Fibroblast of lung (primary cell): ENCODE data around the gene SLC8A2. TPM values are rescaled to one million over a fixed set of nuclear protein-coding genes. Genes with fewer than 3 reads are reported as not detected.

Experiments
- DNase-seq, 2 donors: peaks; one replicate each; pipeline versions ENCODE4 v3.0.0 to v3.0.0-alpha.2; 2010; ENCODE audit warnings: low read depth in 2 of 2
- H2AFZ ChIP-seq: 2 replicates; pipeline ENCODE4 v1.5.1; 2012; ENCODE audit warnings: low read length, control low read depth, inconsistent platforms
- H3K27ac ChIP-seq: 2 replicates; pipeline ENCODE4 v1.5.1; 2011; ENCODE audit warnings: low read length, control low read depth; ENCODE audit not compliant: insufficient read depth
- H3K27me3 ChIP-seq: 2 replicates; pipeline ENCODE4 v1.5.1; 2011; ENCODE audit warnings: mild to moderate bottlenecking, low read length; ENCODE audit not compliant: control insufficient read depth, insufficient read depth
- H3K36me3 ChIP-seq: 2 replicates; pipeline ENCODE4 v1.5.1; 2011; ENCODE audit warnings: low read length; ENCODE audit not compliant: control insufficient read depth, insufficient read depth
- H3K4me1 ChIP-seq: 2 replicates; pipeline ENCODE4 v1.5.1; 2011; ENCODE audit warnings: low read length; ENCODE audit not compliant: control insufficient read depth, insufficient read depth; ENCODE audit errors: extremely low read depth
- H3K4me2 ChIP-seq: 2 replicates; pipeline ENCODE4 v1.5.1; 2011; ENCODE audit warnings: low read length, control low read depth; ENCODE audit not compliant: insufficient read depth; ENCODE audit errors: extremely low read depth
- H3K4me3 ChIP-seq, 4 experiments: fragments of 200-600 bp in 1 of 4; sonication (generic) in 1 of 4; replicated peaks in 1 of 4; 2 replicates each; pipeline ENCODE4 v1.5.1; 2011 to 2016; ENCODE audit warnings: low read length in 4 of 4, low read depth in 3 of 4, mild to moderate bottlenecking in 3 of 4, control low read depth in 2 of 4, inconsistent platforms in 1 of 4, mixed read lengths in 1 of 4; ENCODE audit not compliant: insufficient read depth in 1 of 4; ENCODE audit errors: control extremely low read depth in 1 of 4
- H3K79me2 ChIP-seq: 2 replicates; pipeline ENCODE4 v1.5.1; 2012; ENCODE audit warnings: mild to moderate bottlenecking, low read length, inconsistent platforms; ENCODE audit not compliant: control insufficient read depth, insufficient read depth
- H3K9ac ChIP-seq: 2 replicates; pipeline ENCODE4 v1.5.1; 2011; ENCODE audit warnings: mild to moderate bottlenecking, low read length, control low read depth; ENCODE audit not compliant: insufficient read depth
- H3K9me3 ChIP-seq: 2 replicates; pipeline ENCODE4 v1.5.1; 2012; ENCODE audit warnings: low read depth, low read length; ENCODE audit not compliant: control insufficient read depth, insufficient read depth
- H4K20me1 ChIP-seq: 2 replicates; pipeline ENCODE4 v1.5.1; 2011; ENCODE audit warnings: low read length; ENCODE audit not compliant: control insufficient read depth, insufficient read depth; ENCODE audit errors: extremely low read depth
- CTCF ChIP-seq, 2 donors: IDR thresholded peaks in 1 of 2; conservative IDR thresholded peaks in 1 of 2; 1 replicate in 1 of 2; 2 replicates in 1 of 2; pipeline ENCODE4 v1.5.1; 2011 to 2012; ENCODE audit warnings: low read length in 2 of 2, control low read depth in 1 of 2, inconsistent platforms in 1 of 2, low read depth in 1 of 2, mild to moderate bottlenecking in 1 of 2
- EZH2 ChIP-seq: IDR thresholded peaks from 2 replicates; pipeline ENCODE4 v1.5.1; 2012; ENCODE audit warnings: low read length, control low read depth, mild to moderate bottlenecking; ENCODE audit errors: missing control alignments
- polyA plus RNA-seq, 2 donors: library from polyadenylated mRNA; depleted of rRNA in 1 of 2; stranded (reverse) in 1 of 2; unstranded in 1 of 2; fragments of >200 nt; gene quantifications; 2 replicates each; pipeline ENCODE4 v1.2.1, GENCODE V29; 2011 to 2012; ENCODE audit warnings: missing spikeins in 1 of 2
- total RNA-seq: library from RNA; depleted of rRNA; stranded (reverse); fragments of >200 nt; gene quantifications from 2 replicates; pipeline ENCODE4 v1.2.1, GENCODE V29; 2014

SLC8A2 gene
- total and polyA plus RNA-seq, 2 donors (not counting 1 experiment from before 2014, with no cell fraction given), result under 0.01 TPM; not detected in 1

GRCh38 chr19:47404334-47405196 is 67.1 kb downstream of the SLC8A2 start:
- no peak overlapping the region for H3K4me2 ChIP-seq
- H3K27me3 ChIP-seq, result no peaks in the 10 kb centered on the region
- H3K4me1 ChIP-seq, result no peaks in the 10 kb centered on the region
- H3K36me3 ChIP-seq, result no peaks in the 10 kb centered on the region
- no peak overlapping the region for H3K4me3 ChIP-seq
- H3K9me3 ChIP-seq, result no peaks in the 10 kb centered on the region
- no peaks in the 10 kb centered on the region for H4K20me1 ChIP-seq
- TF ChIP-seq EZH2 (no peak), CTCF (conservative IDR thresholded peaks at IDR 0.05 in 1 of 2, IDR thresholded peaks at IDR 0.05 in 1 of 2; ENCODE audit: low read depth in 1 of 2, low read length in 2 of 2) (no peak)
- no peak overlapping the region for H2AFZ ChIP-seq
- H3K9ac ChIP-seq, result no peak overlapping the region
- H3K27ac ChIP-seq, result no peak overlapping the region
- DNase-seq, result no peak
- H3K79me2 ChIP-seq, result no peaks in the 10 kb centered on the region

GRCh38 chr19:47402504-47402903 is 69.2 kb downstream of the SLC8A2 start:
- Histone ChIP-seq H3K4me2 (no peak overlapping the region), H4K20me1 (no peaks in the 10 kb centered on the region), H3K27me3 (peaks cover 3% of the 10 kb centered on the region), H3K36me3 (no peaks in the 10 kb centered on the region), H2AFZ (no peak overlapping the region), H3K4me1 (no peaks in the 10 kb centered on the region), H3K9me3 (no peaks in the 10 kb centered on the region), H3K9ac (no peak overlapping the region), H3K4me3 (no peak overlapping the region), H3K79me2 (no peaks in the 10 kb centered on the region), H3K27ac (no peak overlapping the region)
- no peak for DNase-seq
- TF ChIP-seq EZH2 (no peak), CTCF (conservative IDR thresholded peaks at IDR 0.05 in 1 of 2, IDR thresholded peaks at IDR 0.05 in 1 of 2; ENCODE audit: low read depth in 1 of 2, low read length in 2 of 2) (no peak)

- Histone ChIP-seq H2AFZ (no peak overlapping the region), H3K9me3 (no peaks in the 10 kb centered on the region), H3K79me2 (no peaks in the 10 kb centered on the region), H3K9ac (no peak overlapping the region), H3K36me3 (no peaks in the 10 kb centered on the region), H3K4me1 (no peaks in the 10 kb centered on the region), H3K27ac (no peak overlapping the region), H3K4me2 (no peak overlapping the region), H4K20me1 (no peaks in the 10 kb centered on the region), H3K4me3 (no peak overlapping the region), H3K27me3 (peaks cover 3% of the 10 kb centered on the region)
- no peak for DNase-seq
- no peak for TF ChIP-seq EZH2
- TF ChIP-seq CTCF (conservative IDR thresholded peaks at IDR 0.05 in 1 of 2, IDR thresholded peaks at IDR 0.05 in 1 of 2; ENCODE audit: low read depth in 1 of 2, low read length in 2 of 2), result no peak
Measured at GRCh38 chr19:47398707-47399597, 72.7 kb downstream of the SLC8A2 start.
